Measurements from ENCODE around the gene CCDC15. TPM values are rescaled to one million over a fixed set of nuclear protein-coding genes. Genes with fewer than 3 reads are reported as not detected.
A peak's percentile ranks its signal among the peaks of the same experiment; 100 is the strongest.

Gene CCDC15
- total and polyA plus RNA-seq, 2 of the 13 experiments (the other 11 are each of a cell fraction or from before 2014, with no cell fraction given), result 2.2 to 4.6 TPM

DNA sequence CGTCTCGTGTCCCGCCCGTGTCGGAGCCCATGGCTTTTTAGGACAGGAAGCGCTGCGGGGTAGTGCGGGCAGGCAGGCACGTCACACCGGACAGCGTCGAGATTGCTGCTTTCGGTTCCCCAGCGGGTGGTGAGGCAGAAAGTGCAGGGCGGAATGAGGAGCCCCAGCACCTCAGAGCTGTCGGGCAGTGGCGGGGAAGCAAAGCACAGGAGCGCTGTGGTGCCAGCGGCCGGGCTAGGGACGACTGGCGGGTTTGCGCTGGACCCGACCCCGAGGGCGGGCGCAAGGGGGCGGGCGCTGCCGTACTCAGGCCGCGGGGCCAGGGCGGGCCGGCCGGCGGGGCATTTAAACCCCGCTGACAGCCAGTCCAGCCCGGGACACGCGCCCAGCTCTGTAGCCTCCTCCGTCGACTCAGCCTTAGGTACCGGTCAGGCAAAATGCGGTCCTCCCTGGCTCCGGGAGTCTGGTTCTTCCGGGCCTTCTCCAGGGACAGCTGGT is 109.0 kb downstream of the CCDC15 start, which contains the start of gene SLC37A2 (continued):
- peak; percentile 9; the same call in 1 of the 2 replicates for TF ChIP-seq BRCA1 (CRISPR knock-in tag; IDR thresholded peaks at IDR 0.05)
- TF ChIP-seq, protein P1, sequence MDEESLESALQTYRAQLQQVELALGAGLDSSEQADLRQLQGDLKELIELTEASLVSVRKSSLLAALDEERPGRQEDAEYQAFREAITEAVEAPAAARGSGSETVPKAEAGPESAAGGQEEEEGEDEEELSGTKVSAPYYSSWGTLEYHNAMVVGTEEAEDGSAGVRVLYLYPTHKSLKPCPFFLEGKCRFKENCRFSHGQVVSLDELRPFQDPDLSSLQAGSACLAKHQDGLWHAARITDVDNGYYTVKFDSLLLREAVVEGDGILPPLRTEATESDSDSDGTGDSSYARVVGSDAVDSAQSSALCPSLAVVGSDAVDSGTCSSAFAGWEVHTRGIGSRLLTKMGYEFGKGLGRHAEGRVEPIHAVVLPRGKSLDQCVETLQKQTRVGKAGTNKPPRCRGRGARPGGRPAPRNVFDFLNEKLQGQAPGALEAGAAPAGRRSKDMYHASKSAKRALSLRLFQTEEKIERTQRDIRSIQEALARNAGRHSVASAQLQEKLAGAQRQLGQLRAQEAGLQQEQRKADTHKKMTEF (CRISPR knock-in tag; IDR thresholded peaks at IDR 0.05), result peak; percentile 63; the same call in 1 of the 2 replicates
- TF ChIP-seq POLR2AphosphoS2 (IDR thresholded peaks at IDR 0.05; ENCODE audit: low read depth, low read length), result no peak
- TF ChIP-seq, protein P2, sequence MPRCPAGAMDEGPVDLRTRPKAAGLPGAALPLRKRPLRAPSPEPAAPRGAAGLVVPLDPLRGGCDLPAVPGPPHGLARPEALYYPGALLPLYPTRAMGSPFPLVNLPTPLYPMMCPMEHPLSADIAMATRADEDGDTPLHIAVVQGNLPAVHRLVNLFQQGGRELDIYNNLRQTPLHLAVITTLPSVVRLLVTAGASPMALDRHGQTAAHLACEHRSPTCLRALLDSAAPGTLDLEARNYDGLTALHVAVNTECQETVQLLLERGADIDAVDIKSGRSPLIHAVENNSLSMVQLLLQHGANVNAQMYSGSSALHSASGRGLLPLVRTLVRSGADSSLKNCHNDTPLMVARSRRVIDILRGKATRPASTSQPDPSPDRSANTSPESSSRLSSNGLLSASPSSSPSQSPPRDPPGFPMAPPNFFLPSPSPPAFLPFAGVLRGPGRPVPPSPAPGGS (CRISPR knock-in tag; IDR thresholded peaks at IDR 0.05), result no peak
- TF ChIP-seq SIN3A (IDR thresholded peaks at IDR 0.05; ENCODE audit: borderline replicate concordance, low read depth, low read length), result peak; percentile 79; the same call in 1 of the 2 replicates
- TF ChIP-seq CTCF (CRISPR knock-in tag; IDR thresholded peaks at IDR 0.05), result peak; percentile 62
- TF ChIP-seq E2F5 (CRISPR knock-in tag; conservative IDR thresholded peaks at IDR 0.05), result peak; percentile 91
- TF ChIP-seq ZNF678 (CRISPR knock-in tag; IDR thresholded peaks at IDR 0.05), result 0 out of 2 replicates have a peak, but pooled peaks have one; percentile 59
- TF ChIP-seq NONO (IDR thresholded peaks at IDR 0.05), result no peak
- peak; percentile 43; the same call in 1 of the 2 replicates for TF ChIP-seq NONO (CRISPR knock-in tag; conservative IDR thresholded peaks at IDR 0.05)
- TF ChIP-seq RFX5 (IDR thresholded peaks at IDR 0.05; ENCODE audit: low read depth, low read length), result no peak
- TF ChIP-seq SMAD1 (CRISPR knock-in tag; IDR thresholded peaks at IDR 0.05; ENCODE audit: borderline replicate concordance, low read depth), result no peak
- TF ChIP-seq RAD21 (CRISPR knock-in tag; IDR thresholded peaks at IDR 0.05), result peak; percentile 57; the same call in 1 of the 2 replicates
- peak; percentile 19; the same call in 1 of the 2 replicates for TF ChIP-seq HDAC1 (CRISPR knock-in tag; IDR thresholded peaks at IDR 0.05)
- no peak for TF ChIP-seq ZNF136 (CRISPR knock-in tag; IDR thresholded peaks at IDR 0.05; ENCODE audit: low read depth)
- TF ChIP-seq ZNF263 (CRISPR knock-in tag; IDR thresholded peaks at IDR 0.05), result 0 out of 2 replicates have a peak, but pooled peaks have one; percentile 12
- TF ChIP-seq DPF2 (CRISPR knock-in tag; IDR thresholded peaks at IDR 0.05; ENCODE audit: borderline replicate concordance, low read depth), result no peak
- peak; percentile 25; the same call in 1 of the 2 replicates for TF ChIP-seq KMT2A (CRISPR knock-in tag; IDR thresholded peaks at IDR 0.05)
- TF ChIP-seq AGO2 (optimal IDR thresholded peaks at IDR 0.05; ENCODE audit: low read depth, low read length), result peak; percentile 71
- TF ChIP-seq, protein P3, sequence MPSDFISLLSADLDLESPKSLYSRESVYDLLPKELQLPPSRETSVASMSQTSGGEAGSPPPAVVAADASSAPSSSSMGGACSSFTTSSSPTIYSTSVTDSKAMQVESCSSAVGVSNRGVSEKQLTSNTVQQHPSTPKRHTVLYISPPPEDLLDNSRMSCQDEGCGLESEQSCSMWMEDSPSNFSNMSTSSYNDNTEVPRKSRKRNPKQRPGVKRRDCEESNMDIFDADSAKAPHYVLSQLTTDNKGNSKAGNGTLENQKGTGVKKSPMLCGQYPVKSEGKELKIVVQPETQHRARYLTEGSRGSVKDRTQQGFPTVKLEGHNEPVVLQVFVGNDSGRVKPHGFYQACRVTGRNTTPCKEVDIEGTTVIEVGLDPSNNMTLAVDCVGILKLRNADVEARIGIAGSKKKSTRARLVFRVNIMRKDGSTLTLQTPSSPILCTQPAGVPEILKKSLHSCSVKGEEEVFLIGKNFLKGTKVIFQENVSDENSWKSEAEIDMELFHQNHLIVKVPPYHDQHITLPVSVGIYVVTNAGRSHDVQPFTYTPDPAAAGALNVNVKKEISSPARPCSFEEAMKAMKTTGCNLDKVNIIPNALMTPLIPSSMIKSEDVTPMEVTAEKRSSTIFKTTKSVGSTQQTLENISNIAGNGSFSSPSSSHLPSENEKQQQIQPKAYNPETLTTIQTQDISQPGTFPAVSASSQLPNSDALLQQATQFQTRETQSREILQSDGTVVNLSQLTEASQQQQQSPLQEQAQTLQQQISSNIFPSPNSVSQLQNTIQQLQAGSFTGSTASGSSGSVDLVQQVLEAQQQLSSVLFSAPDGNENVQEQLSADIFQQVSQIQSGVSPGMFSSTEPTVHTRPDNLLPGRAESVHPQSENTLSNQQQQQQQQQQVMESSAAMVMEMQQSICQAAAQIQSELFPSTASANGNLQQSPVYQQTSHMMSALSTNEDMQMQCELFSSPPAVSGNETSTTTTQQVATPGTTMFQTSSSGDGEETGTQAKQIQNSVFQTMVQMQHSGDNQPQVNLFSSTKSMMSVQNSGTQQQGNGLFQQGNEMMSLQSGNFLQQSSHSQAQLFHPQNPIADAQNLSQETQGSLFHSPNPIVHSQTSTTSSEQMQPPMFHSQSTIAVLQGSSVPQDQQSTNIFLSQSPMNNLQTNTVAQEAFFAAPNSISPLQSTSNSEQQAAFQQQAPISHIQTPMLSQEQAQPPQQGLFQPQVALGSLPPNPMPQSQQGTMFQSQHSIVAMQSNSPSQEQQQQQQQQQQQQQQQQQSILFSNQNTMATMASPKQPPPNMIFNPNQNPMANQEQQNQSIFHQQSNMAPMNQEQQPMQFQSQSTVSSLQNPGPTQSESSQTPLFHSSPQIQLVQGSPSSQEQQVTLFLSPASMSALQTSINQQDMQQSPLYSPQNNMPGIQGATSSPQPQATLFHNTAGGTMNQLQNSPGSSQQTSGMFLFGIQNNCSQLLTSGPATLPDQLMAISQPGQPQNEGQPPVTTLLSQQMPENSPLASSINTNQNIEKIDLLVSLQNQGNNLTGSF (CRISPR knock-in tag; IDR thresholded peaks at IDR 0.05), result no peak

Data from HepG2 (cell line).